Spinal cord (tissue), 10 donors: ENCODE data around the gene TTC13. TPM values are rescaled to one million over a fixed set of nuclear protein-coding genes. Genes with fewer than 3 reads are reported as not detected.

Source experiments
- DNase-seq, 6 donors: peaks; one replicate each; pipeline versions ENCODE4 v3.0.0 to v3.0.0-alpha.2; 2013 to 2015; ENCODE audit warnings: low spot score in 6 of 6, low read depth in 4 of 6
- H3K27ac ChIP-seq: one replicate; pipeline ENCODE4 v1.5.1; 2013; ENCODE audit warnings: low read depth, low read length, control low read depth
- H3K27me3 ChIP-seq: one replicate; pipeline ENCODE4 v1.6.1; 2013; ENCODE audit warnings: low read length; ENCODE audit not compliant: control insufficient read depth, insufficient read depth
- H3K36me3 ChIP-seq: one replicate; pipeline ENCODE4 v1.6.1; 2013; ENCODE audit warnings: low read length; ENCODE audit not compliant: control insufficient read depth, insufficient read depth
- H3K4me1 ChIP-seq: one replicate; pipeline ENCODE4 v1.6.1; 2013; ENCODE audit warnings: low read length; ENCODE audit not compliant: control insufficient read depth, insufficient read depth
- H3K4me3 ChIP-seq: one replicate; pipeline ENCODE4 v1.5.1; 2013; ENCODE audit warnings: low read depth, low read length, control low read depth
- H3K9me3 ChIP-seq: one replicate; pipeline ENCODE4 v1.6.1; 2013; ENCODE audit warnings: low read length; ENCODE audit not compliant: control insufficient read depth, insufficient read depth
- WGBS: methylation state at CpG from one replicate; pipeline ENCODE4 v1.1.5; 2013; ENCODE audit warnings: missing lambda C conversion rate; ENCODE audit not compliant: insufficient coverage; 5-methylcytosine and 5-hydroxymethylcytosine counted together
- polyA plus RNA-seq, 2 donors: library from polyadenylated mRNA; unstranded; fragments of 120-200 nt; gene quantifications; one replicate each; pipeline ENCODE4 v1.2.1, GENCODE V29; 2013; ENCODE audit not compliant: insufficient read length in 2 of 2
- total RNA-seq, 2 donors: library from RNA; depleted of rRNA in 1 of 2; stranded (reverse); fragments of 120-200 nt in 1 of 2; fragments of >200 nt in 1 of 2; gene quantifications; one replicate each; pipeline versions ENCODE4 v1.2.3 to v1.2.4, GENCODE V29; 2013 to 2014
- donor health status: healthy.

Gene TTC13
- total and polyA plus RNA-seq, 4 donors: 23.5 to 48.3 (median 35.1) TPM

GRCh38 chr1:230917284-230918135, 61.2 kb downstream of the TTC13 start:
- H3K4me3 ChIP-seq: no peak overlapping the region
- WGBS: 65% methylated on average over 7 of the region's 15 CpGs
- peaks cover 27% of the 10 kb centered on the region for H3K36me3 ChIP-seq
- H3K27ac ChIP-seq: peak overlapping the region; percentile 76
- H3K9me3 ChIP-seq: no peaks in the 10 kb centered on the region
- no peaks in the 10 kb centered on the region for H3K27me3 ChIP-seq
- peaks cover 13% of the 10 kb centered on the region for H3K4me1 ChIP-seq
- DNase-seq: peak in 5 of 6 donors; percentile 54 to 95 (median 75)

GRCh38 chr1:230916587-230917283, 61.9 kb downstream of the TTC13 start:
- WGBS: 100% methylated on average over 1 of the region's 8 CpGs
- Histone ChIP-seq H3K4me1 (peaks cover 13% of the 10 kb centered on the region), H3K9me3 (no peaks in the 10 kb centered on the region), H3K4me3 (no peak overlapping the region), H3K36me3 (peaks cover 20% of the 10 kb centered on the region), H3K27ac (peak overlapping the region; percentile 76), H3K27me3 (no peaks in the 10 kb centered on the region)
- no peak for DNase-seq

- Histone ChIP-seq H3K36me3 (peaks cover 22% of the 10 kb centered on the region), H3K27me3 (no peaks in the 10 kb centered on the region), H3K4me1 (peaks cover 15% of the 10 kb centered on the region), H3K27ac (no peak overlapping the region), H3K4me3 (no peak overlapping the region), H3K9me3 (no peaks in the 10 kb centered on the region)
- DNase-seq: no peak
Observed at GRCh38 chr1:230915078-230915477, 63.6 kb downstream of the TTC13 start.

GRCh38 chr1:230913496-230913895, 65.2 kb downstream of the TTC13 start:
- WGBS: 95% methylated on average over 2 of the region's 2 CpGs
- DNase-seq: no peak
- H3K9me3 ChIP-seq: no peaks in the 10 kb centered on the region
- peaks cover 27% of the 10 kb centered on the region for H3K36me3 ChIP-seq
- H3K27me3 ChIP-seq: no peaks in the 10 kb centered on the region
- H3K4me1 ChIP-seq: peaks cover 20% of the 10 kb centered on the region
- H3K4me3 ChIP-seq: no peak overlapping the region
- no peak overlapping the region for H3K27ac ChIP-seq

- Histone ChIP-seq H3K9me3 (no peaks in the 10 kb centered on the region), H3K36me3 (peaks cover 29% of the 10 kb centered on the region), H3K27ac (peak overlapping the region; percentile 26), H3K4me1 (peaks cover 10% of the 10 kb centered on the region), H3K27me3 (no peaks in the 10 kb centered on the region), H3K4me3 (no peak overlapping the region)
- no peak for DNase-seq
Observed at GRCh38 chr1:230910755-230911117, 67.9 kb downstream of the TTC13 start.

GRCh38 chr1:230909974-230910754, 68.5 kb downstream of the TTC13 start:
- H3K27ac ChIP-seq: peak overlapping the region; percentile 26
- DNase-seq: peak in 4 of 6 donors; percentile 15 to 87 (median 26)
- no peak overlapping the region for H3K4me3 ChIP-seq
- peaks cover 10% of the 10 kb centered on the region for H3K4me1 ChIP-seq
- H3K36me3 ChIP-seq: peaks cover 29% of the 10 kb centered on the region
- WGBS: 45% methylated on average over 10 of the region's 13 CpGs
- H3K9me3 ChIP-seq: no peaks in the 10 kb centered on the region
- H3K27me3 ChIP-seq: no peaks in the 10 kb centered on the region

GRCh38 chr1:230907472-230908205, 71.0 kb downstream of the TTC13 start:
- no peaks in the 10 kb centered on the region for H3K27me3 ChIP-seq
- no peaks in the 10 kb centered on the region for H3K9me3 ChIP-seq
- H3K4me1 ChIP-seq: peaks cover 10% of the 10 kb centered on the region
- WGBS: 66% methylated on average over 2 of the region's 4 CpGs
- H3K4me3 ChIP-seq: no peak overlapping the region
- no peak overlapping the region for H3K27ac ChIP-seq
- peaks cover 20% of the 10 kb centered on the region for H3K36me3 ChIP-seq
- DNase-seq: no peak

- H3K9me3 ChIP-seq: no peaks in the 10 kb centered on the region
- no peaks in the 10 kb centered on the region for H3K27me3 ChIP-seq
- DNase-seq: no peak
- peaks cover 24% of the 10 kb centered on the region for H3K36me3 ChIP-seq
- no peak overlapping the region for H3K27ac ChIP-seq
- no peak overlapping the region for H3K4me3 ChIP-seq
- no CpG with 5 or more reads among the region's 2 CpGs for WGBS
- H3K4me1 ChIP-seq: peaks cover 10% of the 10 kb centered on the region
Observed at GRCh38 chr1:230906226-230906625, 72.4 kb downstream of the TTC13 start.

GRCh38 chr1:230905733-230906132, 72.9 kb downstream of the TTC13 start:
- 53% methylated on average over 5 of the region's 5 CpGs for WGBS
- peaks cover 10% of the 10 kb centered on the region for H3K4me1 ChIP-seq
- no peaks in the 10 kb centered on the region for H3K9me3 ChIP-seq
- H3K27ac ChIP-seq: peak overlapping the region; percentile 8
- peaks cover 24% of the 10 kb centered on the region for H3K36me3 ChIP-seq
- no peak for DNase-seq
- H3K4me3 ChIP-seq: no peak overlapping the region
- no peaks in the 10 kb centered on the region for H3K27me3 ChIP-seq
